NB4 (cell line): ENCODE results near the gene ZFAND2B.

Experiments used
- POLR2A ChIP-seq: IDR thresholded peaks from 2 replicates; pipeline ENCODE4 v1.6.1; 2011; ENCODE audit warnings: mild to moderate bottlenecking; ENCODE audit not compliant: insufficient read length; ENCODE audit errors: extremely low read depth
- TF ChIP-seq, protein P1 (sequence below): IDR thresholded peaks from one replicate; pipeline ENCODE4 v1.5.1; 2012; ENCODE audit warnings: low read depth, low read length
- TF ChIP-seq, protein P2 (sequence below): IDR thresholded peaks from 2 replicates; pipeline ENCODE4 v1.6.1; 2011; ENCODE audit warnings: low read depth, low read length

DNA sequence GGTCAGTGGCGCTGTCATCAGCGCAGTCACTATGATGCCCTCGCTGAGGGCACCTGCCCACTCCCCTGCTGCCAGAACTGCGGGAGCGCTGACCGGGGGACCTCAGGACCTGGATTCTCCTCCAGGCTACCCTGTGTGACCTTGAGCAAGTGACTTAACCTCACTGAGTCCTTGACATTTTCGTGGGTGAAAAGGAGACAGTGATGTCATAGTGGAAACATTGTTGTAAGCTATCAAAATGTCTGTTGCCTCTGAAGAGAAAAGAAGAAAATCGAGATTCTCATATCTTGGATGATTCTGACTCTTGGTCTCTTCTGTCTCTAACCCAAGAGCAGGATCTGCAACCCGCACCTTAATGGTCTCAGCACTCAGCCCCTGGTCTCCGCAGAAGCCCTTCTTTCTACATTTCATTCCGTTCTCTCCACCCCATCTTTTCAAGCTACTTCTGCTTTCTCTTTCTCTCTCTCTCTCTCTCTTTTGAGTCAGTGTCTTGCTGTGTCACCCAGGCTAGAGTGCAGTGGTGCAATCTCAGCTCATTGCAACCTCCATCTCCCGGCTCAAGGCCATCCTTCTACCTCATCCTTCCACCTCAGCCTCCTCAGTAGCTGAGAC, 48.1 kb downstream of the ZFAND2B start:
- TF ChIP-seq, protein P1, sequence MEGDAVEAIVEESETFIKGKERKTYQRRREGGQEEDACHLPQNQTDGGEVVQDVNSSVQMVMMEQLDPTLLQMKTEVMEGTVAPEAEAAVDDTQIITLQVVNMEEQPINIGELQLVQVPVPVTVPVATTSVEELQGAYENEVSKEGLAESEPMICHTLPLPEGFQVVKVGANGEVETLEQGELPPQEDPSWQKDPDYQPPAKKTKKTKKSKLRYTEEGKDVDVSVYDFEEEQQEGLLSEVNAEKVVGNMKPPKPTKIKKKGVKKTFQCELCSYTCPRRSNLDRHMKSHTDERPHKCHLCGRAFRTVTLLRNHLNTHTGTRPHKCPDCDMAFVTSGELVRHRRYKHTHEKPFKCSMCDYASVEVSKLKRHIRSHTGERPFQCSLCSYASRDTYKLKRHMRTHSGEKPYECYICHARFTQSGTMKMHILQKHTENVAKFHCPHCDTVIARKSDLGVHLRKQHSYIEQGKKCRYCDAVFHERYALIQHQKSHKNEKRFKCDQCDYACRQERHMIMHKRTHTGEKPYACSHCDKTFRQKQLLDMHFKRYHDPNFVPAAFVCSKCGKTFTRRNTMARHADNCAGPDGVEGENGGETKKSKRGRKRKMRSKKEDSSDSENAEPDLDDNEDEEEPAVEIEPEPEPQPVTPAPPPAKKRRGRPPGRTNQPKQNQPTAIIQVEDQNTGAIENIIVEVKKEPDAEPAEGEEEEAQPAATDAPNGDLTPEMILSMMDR, result no peak
- TF ChIP-seq, protein P2, sequence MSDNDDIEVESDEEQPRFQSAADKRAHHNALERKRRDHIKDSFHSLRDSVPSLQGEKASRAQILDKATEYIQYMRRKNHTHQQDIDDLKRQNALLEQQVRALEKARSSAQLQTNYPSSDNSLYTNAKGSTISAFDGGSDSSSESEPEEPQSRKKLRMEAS, result no peak
- no peak for TF ChIP-seq POLR2A
